ENCODE measurements around the gene CNPY1.

DNA sequence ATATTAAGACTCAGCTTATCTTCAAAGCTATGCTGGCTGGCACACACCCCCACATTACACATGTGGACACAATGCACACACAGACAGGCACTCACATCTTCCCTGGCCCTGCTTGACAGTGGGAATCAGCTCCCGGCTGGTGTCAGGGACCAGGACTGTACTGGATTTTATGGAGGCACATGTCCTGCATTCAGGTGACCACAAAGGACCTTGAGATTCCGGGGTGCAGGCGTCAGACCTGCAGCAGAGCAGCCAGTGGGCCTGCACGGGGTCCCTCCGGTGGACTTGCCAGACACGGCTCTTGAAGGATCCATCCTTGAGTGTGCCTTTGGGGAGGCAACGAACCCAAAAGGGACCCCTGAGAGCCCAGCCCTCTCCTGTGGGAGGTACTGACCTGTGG is 1.9 kb downstream of the CNPY1 start:
- TF ChIP-seq, protein P1, sequence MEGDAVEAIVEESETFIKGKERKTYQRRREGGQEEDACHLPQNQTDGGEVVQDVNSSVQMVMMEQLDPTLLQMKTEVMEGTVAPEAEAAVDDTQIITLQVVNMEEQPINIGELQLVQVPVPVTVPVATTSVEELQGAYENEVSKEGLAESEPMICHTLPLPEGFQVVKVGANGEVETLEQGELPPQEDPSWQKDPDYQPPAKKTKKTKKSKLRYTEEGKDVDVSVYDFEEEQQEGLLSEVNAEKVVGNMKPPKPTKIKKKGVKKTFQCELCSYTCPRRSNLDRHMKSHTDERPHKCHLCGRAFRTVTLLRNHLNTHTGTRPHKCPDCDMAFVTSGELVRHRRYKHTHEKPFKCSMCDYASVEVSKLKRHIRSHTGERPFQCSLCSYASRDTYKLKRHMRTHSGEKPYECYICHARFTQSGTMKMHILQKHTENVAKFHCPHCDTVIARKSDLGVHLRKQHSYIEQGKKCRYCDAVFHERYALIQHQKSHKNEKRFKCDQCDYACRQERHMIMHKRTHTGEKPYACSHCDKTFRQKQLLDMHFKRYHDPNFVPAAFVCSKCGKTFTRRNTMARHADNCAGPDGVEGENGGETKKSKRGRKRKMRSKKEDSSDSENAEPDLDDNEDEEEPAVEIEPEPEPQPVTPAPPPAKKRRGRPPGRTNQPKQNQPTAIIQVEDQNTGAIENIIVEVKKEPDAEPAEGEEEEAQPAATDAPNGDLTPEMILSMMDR (IDR thresholded peaks at IDR 0.05): no peak
- no peak for TF ChIP-seq POLR2A (IDR thresholded peaks at IDR 0.05)

Measured in stomach (tissue), 4 donors.